Esophagus (tissue), 2 donors: ENCODE results near the gene GPC3. TPM values are rescaled to one million over a fixed set of nuclear protein-coding genes. Genes with fewer than 3 reads are reported as not detected.

ENCODE experiments used
- H3K27ac ChIP-seq, 2 donors: one replicate each; pipeline ENCODE4 v1.5.1; 2013; ENCODE audit warnings: low read depth in 2 of 2, mild to moderate bottlenecking in 2 of 2, inconsistent platforms in 1 of 2, low read length in 1 of 2, moderate library complexity in 1 of 2
- H3K27me3 ChIP-seq, 2 donors: one replicate each; pipeline ENCODE4 v1.6.1; 2013; ENCODE audit warnings: low read length in 2 of 2, control low read depth in 1 of 2, mild to moderate bottlenecking in 1 of 2; ENCODE audit not compliant: insufficient read depth in 2 of 2, control insufficient read depth in 1 of 2
- H3K36me3 ChIP-seq, 2 donors: one replicate each; pipeline ENCODE4 v1.6.1; 2013; ENCODE audit warnings: low read length in 1 of 2; ENCODE audit not compliant: control insufficient read depth in 2 of 2, insufficient read depth in 2 of 2
- H3K4me1 ChIP-seq, 2 donors: one replicate each; pipeline ENCODE4 v1.6.1; 2013; ENCODE audit warnings: low read length in 1 of 2; ENCODE audit not compliant: control insufficient read depth in 2 of 2, insufficient read depth in 2 of 2
- H3K4me3 ChIP-seq, 2 donors: one replicate each; pipeline ENCODE4 v1.5.1; 2013; ENCODE audit warnings: low read length in 2 of 2, mild to moderate bottlenecking in 2 of 2, low read depth in 1 of 2, moderate library complexity in 1 of 2
- H3K9me3 ChIP-seq, 2 donors: one replicate each; pipeline ENCODE4 v1.6.1; 2013; ENCODE audit warnings: mild to moderate bottlenecking in 2 of 2, low read depth in 1 of 2, low read length in 1 of 2, moderate library complexity in 1 of 2; ENCODE audit not compliant: control insufficient read depth in 2 of 2, insufficient read depth in 1 of 2
- WGBS, 2 donors: extraction: QIAGEN DNeasy Blood & Tissue Kit; methylation state at CpG; one replicate each; pipeline ENCODE4 v1.1.7; 2013; 5-methylcytosine and 5-hydroxymethylcytosine counted together
- polyA plus RNA-seq, 2 donors: library from polyadenylated mRNA; stranded (reverse); fragments of 200-250 nt; gene quantifications; one replicate each; pipeline ENCODE4 v1.2.3, GENCODE V29; 2013
- donor health status: healthy with polysubstance abuse.
- donor health status: Bipolar disorder and iron deficiency.

GPC3 gene
- polyA plus RNA-seq, 2 donors, result 0.10 to 0.39 TPM

- Histone ChIP-seq H3K4me1 (no peaks in the 10 kb centered on the region), H3K27me3 (no peaks in the 10 kb centered on the region), H3K9me3 (no peaks in the 10 kb centered on the region), H3K27ac (no peak overlapping the region), H3K36me3 (no peaks in the 10 kb centered on the region), H3K4me3 (no peak overlapping the region)
Observed at GRCh38 chrX:133868250-133868649, 117.1 kb downstream of the GPC3 start.

DNA sequence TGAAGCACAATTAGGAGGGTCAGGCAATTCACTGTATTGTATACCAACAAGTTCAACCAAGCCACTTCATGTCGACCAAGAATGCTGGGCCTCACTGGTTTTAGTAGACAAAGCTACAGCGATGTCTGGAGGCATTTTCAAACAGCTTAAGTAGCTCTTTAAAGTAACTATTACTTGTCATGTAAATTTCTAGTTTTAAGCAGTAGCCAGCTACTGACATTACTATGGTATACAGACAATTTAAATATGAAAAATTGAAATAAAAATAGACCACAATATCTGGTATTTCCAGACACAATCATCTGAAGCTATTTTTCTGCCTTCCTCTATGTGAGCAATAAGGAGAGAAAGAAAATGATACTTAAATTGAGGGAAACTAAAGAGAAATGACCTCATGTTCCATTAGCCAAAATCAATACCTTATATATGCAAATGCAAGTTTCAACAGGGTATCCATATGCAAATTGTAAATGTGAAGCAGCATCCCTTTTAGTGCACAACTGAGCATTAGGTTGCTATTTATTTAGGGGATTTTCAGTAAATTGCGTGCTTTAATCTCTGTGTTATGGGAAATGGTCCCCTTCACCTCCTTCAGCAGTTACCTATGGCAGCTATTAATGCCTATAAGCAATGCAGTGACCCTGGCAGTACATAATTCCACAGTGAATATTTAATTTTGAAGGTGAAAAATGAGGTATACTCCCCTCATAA lies 119.5 kb downstream of the GPC3 start:
- WGBS, 2 donors, result 47 to 55% methylated on average over 3 of the region's 3 CpGs
- no peaks in the 10 kb centered on the region for H3K27me3 ChIP-seq
- no peak overlapping the region for H3K27ac ChIP-seq
- H3K4me1 ChIP-seq, result no peaks in the 10 kb centered on the region
- no peaks in the 10 kb centered on the region for H3K9me3 ChIP-seq
- no peak overlapping the region for H3K4me3 ChIP-seq
- no peaks in the 10 kb centered on the region for H3K36me3 ChIP-seq

- Histone ChIP-seq H3K27ac (no peak overlapping the region), H3K9me3 (no peaks in the 10 kb centered on the region), H3K4me3 (no peak overlapping the region), H3K4me1 (no peaks in the 10 kb centered on the region), H3K36me3 (no peaks in the 10 kb centered on the region), H3K27me3 (no peaks in the 10 kb centered on the region)
- WGBS, 2 donors, result 85 to 90% methylated on average over 2 of the region's 2 CpGs
Observed at GRCh38 chrX:133864236-133864635, 121.2 kb downstream of the GPC3 start.

DNA sequence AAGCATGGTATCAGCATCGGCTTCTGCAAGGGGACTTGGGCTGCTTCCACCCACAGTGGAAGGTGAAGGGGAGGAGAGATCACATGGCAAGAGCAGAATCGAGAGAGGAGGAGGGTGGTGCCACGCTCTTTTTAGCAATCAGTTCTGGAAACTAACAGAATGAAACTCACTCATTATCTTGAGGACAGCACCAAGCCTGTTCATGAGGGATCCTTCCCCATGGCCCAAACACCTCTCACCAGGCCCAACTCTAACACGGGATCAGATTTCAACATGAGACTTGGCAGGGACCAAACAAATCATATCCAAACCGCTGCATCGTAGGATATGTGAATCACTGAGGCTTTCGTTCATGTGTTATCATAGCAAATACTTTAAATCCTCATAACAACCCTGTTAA lies 125.5 kb downstream of the GPC3 start:
- no peaks in the 10 kb centered on the region for H3K27me3 ChIP-seq
- H3K36me3 ChIP-seq, result no peaks in the 10 kb centered on the region
- 29 to 38% methylated on average over 7 of the region's 7 CpGs for WGBS, 2 donors
- no peaks in the 10 kb centered on the region for H3K9me3 ChIP-seq
- no peaks in the 10 kb centered on the region for H3K4me1 ChIP-seq
- H3K27ac ChIP-seq, result no peak overlapping the region
- no peak overlapping the region for H3K4me3 ChIP-seq

DNA sequence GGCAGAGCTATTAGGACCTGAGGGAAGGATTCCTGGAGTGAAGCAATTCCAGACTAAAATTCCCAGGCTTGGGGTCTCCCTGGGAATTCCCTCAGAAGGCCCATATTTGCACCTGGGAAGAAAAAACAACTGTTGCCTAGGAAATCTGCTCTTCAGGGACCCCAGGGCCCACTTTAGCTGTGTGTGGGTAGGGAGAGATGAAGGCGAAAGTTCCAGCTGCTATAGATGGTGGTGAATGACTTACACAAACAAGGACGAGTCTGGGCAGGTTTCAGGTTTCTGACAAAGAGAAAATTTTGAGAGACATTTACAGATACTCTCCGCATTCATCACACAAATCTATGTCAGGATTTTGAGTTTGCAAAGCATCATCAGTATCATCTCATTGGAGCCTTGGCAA lies 126.1 kb downstream of the GPC3 start:
- H3K27me3 ChIP-seq, result no peaks in the 10 kb centered on the region
- H3K4me1 ChIP-seq, result no peaks in the 10 kb centered on the region
- H3K4me3 ChIP-seq, result no peak overlapping the region
- H3K9me3 ChIP-seq, result no peaks in the 10 kb centered on the region
- H3K36me3 ChIP-seq, result no peaks in the 10 kb centered on the region
- 48 to 62% methylated on average over 3 of the region's 3 CpGs for WGBS, 2 donors
- no peak overlapping the region for H3K27ac ChIP-seq

- Histone ChIP-seq H3K9me3 (no peaks in the 10 kb centered on the region), H3K4me1 (no peaks in the 10 kb centered on the region), H3K36me3 (no peaks in the 10 kb centered on the region), H3K27ac (no peak overlapping the region), H3K27me3 (peaks cover 0 to 4% of the 10 kb centered on the region in 2 donors), H3K4me3 (no peak overlapping the region)
- 85 to 96% methylated on average over 1 of the region's 1 CpG for WGBS, 2 donors
Observed at GRCh38 chrX:133857640-133858269, 127.6 kb downstream of the GPC3 start.

- Histone ChIP-seq H3K27me3 (peaks cover 0 to 4% of the 10 kb centered on the region in 2 donors), H3K4me1 (no peaks in the 10 kb centered on the region), H3K36me3 (no peaks in the 10 kb centered on the region), H3K4me3 (no peak overlapping the region), H3K27ac (no peak overlapping the region), H3K9me3 (no peaks in the 10 kb centered on the region)
- 52 to 76% methylated on average over 3 of the region's 3 CpGs for WGBS, 2 donors
Observed at GRCh38 chrX:133856819-133857218, 128.6 kb downstream of the GPC3 start.

- Histone ChIP-seq H3K9me3 (no peaks in the 10 kb centered on the region), H3K36me3 (no peaks in the 10 kb centered on the region), H3K27me3 (peaks cover 0 to 4% of the 10 kb centered on the region in 2 donors), H3K27ac (no peak overlapping the region), H3K4me3 (no peak overlapping the region), H3K4me1 (no peaks in the 10 kb centered on the region)
- WGBS, 2 donors, result 66 to 86% methylated on average over 2 of the region's 2 CpGs
Observed at GRCh38 chrX:133854290-133854689, 131.1 kb downstream of the GPC3 start.

DNA sequence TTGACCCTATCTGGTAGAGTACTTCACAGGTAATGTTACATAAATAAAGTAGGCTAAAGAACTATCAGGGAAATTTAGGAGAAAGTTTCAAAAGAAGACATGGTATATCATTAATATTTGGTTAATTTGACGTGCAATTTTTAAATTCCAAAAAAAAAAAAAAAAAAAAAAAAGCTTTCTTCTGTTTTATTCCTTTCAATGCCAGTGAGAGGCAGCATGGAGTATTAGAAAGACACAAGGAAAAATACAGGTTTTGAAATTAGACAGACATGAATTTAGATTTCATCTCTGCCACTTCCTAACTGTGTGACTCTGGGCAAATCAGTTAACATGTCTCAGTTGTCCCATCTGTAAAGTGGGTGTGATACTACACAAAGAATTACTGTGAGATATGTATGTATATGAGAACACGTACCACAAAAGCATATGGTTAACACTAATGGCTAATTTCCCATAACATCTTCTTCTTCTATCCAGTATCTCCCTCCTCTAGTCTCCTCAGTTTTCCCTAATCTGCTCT lies 132.5 kb downstream of the GPC3 start:
- Histone ChIP-seq H3K27me3 (peaks cover 0 to 4% of the 10 kb centered on the region in 2 donors), H3K27ac (no peak overlapping the region), H3K4me1 (no peaks in the 10 kb centered on the region), H3K4me3 (no peak overlapping the region), H3K9me3 (no peaks in the 10 kb centered on the region), H3K36me3 (no peaks in the 10 kb centered on the region)
- WGBS, 2 donors, result 68 to 73% methylated on average over 2 of the region's 2 CpGs

- Histone ChIP-seq H3K36me3 (no peaks in the 10 kb centered on the region), H3K27ac (no peak overlapping the region), H3K4me3 (no peak overlapping the region), H3K4me1 (no peaks in the 10 kb centered on the region), H3K27me3 (peaks cover 0 to 4% of the 10 kb centered on the region in 2 donors), H3K9me3 (no peaks in the 10 kb centered on the region)
- WGBS, 2 donors, result 36 to 51% methylated on average over 3 of the region's 3 CpGs
Observed at GRCh38 chrX:133852401-133852800, 133.0 kb downstream of the GPC3 start.
